HG03571 (cell line): Measurements from ENCODE around the gene SNRPE.

Source experiments
- ATAC-seq: cut with Tn5 transposase; IDR thresholded peaks from one replicate; pipeline ENCODE4 v1.9.1; 2021; ENCODE audit not compliant: unreplicated experiment

SNRPE gene

DNA sequence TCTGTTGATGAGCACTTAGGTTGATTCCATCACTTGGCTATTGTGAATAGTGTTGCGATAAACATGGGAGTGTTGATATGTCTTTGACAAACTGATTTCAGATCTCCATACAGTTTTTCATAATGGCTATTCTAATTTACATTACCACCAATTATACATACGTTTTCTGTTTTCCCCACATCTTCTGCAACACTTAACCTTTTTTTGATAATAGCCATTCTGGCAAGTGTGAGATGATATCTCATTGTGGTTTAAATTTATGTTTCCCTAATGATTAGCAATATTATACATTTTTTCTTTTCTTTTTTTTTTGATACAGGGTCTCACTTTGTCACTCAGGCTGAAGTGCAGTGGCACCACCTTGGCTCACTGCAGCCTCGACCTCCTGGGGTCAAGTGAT is 17.0 kb downstream of the SNRPE start:
- no peak for ATAC-seq

DNA sequence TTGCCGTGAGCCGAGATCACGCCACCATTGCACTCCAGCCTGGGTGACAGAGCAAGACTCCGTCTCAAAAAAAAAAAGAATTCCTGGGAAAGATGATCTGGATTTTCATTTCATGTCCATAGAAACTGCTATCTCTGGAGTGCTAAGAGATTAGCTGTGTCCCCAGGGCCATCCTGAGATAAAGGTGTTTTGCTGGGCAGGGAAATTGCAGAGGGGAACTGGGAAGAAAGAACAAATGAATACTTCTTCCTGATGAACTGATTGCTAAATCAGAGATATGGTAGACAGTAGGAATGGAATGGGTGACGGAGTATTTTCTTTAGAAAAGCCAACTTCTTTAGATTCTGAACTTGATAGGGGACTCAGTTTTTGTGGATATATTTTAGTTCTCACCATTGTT is 19.2 kb downstream of the SNRPE start:
- ATAC-seq, result no peak

DNA sequence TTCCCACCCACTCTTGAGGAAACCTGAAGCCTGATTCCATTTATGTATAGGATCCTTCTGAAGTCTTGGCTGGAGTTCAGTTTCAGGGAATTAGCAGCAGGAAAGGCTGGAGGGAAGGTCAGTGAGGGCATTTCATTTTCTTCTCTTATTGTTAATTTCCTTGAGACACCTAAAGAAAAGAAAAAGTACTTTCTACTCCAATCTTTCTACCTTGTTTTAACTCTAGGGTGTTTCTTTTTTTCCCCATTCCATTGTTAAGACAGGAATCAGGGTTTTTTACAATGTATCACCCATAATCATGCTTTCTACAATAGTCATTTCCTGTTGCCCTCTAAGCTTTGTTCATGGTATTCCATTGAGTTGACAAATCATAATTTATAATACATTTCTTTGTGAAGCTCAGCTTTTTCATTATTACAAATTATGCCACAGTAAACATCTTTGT is 27.4 kb downstream of the SNRPE start:
- ATAC-seq, result no peak

DNA sequence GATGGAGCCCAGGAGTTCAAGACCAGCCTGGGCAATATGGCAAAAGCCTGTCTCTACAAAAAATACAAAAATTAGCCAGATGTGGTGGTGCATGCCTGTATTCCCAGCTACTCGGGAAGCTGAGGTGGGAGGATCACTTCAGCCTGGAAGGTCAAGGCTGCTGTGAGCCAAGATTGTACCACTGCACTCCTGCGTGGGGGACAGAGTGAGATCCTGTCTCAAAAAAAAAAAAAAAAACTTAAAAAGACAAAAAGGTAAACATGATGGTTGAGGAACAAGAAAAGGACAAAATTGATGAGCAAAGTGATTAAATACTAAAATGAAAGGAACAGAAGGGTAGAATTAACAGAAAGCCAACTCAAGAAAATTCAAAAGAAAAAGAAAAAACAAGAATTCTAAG is 30.6 kb downstream of the SNRPE start:
- no peak for ATAC-seq

DNA sequence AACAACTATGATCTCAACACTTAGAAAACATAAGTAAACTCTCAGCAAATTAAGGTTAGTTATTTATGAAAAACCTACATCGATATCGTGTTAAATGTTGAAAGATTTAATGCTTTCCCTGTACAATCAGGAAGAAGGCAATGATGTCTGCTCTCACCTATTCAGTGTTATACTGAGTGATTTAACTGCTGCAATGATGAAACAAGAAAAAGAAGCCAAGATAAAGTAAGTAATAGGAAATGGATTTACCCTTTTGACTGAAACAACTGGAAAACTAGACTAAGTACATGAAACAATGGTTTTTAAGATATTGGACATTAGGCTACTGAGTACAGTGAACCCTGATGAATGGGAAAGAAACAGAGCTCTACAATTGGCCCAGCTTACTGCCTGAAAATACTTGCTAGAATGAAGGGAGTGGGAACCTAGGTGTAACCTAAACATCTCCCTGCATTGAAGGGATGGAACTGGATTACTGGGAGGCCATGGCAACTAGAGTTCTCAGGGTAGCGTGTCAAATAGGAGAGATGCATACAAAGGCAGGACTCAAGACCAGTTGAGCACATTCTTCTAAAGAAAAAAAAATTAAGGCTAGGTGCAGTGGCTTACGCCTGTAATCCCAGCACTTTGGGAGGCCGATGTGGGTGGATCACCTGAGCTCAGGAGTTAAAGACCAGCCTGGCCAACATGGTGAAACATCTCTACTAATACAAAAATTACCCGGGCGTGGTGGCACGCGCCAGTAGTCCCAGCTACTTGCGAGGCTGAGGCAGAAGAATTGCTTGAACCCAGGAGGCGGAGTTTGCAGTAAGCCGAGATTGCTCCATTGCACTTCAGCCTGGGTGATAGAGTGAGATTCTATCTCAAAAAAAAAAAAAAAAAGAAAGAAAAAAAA is 37.3 kb downstream of the SNRPE start:
- no peak for ATAC-seq

DNA sequence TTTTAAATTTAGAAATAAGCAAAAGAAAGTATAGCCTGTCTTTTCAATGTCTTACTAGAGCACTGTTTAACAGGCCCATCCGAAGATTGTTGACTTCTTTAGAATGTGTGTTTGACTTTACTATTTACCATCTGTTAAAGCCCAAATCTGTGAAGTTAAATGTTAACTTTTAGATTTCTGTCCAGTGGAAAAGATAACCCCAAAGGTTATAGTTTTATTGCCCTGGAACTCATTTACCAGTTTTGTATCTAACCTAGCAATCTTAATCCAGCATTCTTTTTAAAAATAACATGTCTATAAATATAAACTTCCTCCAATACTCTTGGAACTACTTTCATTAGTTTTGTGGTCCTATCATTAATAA is 37.9 kb downstream of the SNRPE start:
- ATAC-seq, result no peak

DNA sequence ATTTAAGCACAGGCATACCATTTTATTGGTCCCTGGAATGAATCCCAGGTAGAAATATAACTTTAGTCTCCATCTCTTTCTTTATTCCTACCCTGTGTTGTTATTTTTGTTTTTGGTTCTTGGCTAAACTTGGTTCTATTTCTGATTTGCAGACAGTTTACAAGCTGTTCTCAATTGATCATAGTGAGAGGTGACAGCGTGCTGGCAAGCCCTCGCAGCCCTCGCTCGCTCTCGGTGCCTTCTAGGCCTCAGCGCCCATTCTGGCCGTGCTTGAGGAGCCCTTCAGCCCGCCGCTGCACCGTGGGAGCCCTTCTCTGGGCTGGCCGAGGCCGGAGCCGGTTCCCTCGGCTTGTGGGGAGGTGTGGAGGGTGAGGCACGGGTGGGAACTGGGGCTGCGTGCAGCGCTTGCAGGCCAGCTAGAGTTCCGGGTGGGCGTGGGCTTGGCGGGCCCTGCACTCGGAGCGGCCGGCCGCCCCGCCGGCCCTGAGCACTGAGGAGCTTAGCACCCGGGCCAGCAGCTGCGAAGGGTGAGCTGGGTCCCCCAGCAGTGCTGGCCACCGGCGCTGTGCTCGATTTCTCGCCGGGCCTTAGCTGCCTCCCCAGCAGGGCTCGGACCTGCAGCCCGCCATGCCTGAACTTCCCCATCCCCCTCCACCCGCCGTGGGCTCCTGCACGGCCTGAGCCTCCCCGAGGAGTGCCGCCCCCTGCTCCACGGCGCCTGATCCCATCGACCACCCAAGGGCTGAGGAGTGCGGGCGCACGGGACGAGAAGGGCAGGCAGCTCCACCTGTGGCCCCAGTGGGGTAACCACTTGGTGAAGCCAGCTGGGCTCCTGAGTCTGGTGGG is 38.7 kb downstream of the SNRPE start:
- ATAC-seq, result no peak

DNA sequence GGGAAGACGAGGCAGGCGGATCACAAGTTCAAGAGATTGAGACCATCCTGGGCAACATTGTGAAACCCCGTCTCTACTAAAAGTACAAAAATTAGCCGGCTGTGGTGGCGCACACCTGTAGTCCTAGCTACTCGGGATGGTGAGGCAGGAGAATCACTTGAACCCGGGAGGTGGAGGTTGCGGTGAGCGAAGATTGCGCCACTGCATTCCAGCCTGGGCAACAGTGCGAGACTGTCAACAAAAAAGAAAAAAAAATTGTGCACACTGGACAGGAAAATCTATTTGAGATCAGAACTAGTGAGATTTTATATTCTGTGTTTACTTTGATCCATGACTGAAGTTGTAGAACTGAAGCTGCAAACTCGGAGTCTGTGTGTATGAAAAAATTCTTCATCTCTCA is 40.2 kb downstream of the SNRPE start:
- no peak for ATAC-seq

DNA sequence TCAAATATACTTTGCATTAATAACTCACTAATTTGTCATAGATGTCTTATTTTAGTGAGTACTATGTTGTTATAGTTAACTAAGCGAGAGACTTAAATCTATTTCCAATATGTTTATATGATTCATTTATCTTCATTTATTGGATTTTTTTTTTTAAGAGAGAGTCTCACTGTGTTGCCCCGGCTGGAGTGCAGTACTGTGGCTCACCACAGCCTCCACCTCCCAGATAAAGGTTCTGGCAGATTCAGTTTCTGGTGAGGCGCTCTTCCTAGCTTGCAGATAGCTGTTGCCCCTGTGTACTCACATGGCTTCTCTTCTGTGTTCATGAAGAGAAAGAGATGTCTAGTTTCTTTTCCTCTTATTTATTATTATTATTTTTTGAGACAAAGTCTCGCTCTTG is 43.9 kb downstream of the SNRPE start:
- ATAC-seq, result no peak

DNA sequence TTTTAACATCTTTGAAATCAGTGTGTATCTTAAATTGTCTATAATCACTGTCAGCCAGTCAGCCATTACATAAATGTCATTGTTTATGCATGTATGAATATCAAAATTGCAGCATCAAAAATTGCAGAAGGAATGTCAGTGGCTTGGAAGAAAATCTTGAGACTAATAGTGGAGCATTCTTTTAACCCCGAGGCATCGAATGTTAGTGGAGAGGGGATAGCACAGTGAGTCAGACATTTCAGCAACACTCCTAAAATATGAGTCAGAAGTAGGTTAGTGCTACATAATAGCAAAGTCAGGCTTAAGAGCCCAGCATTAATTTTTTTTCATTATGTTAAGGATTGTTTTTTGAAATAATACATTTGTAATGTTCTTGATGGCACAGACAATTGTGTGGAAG is 45.5 kb downstream of the SNRPE start:
- no peak for ATAC-seq

DNA sequence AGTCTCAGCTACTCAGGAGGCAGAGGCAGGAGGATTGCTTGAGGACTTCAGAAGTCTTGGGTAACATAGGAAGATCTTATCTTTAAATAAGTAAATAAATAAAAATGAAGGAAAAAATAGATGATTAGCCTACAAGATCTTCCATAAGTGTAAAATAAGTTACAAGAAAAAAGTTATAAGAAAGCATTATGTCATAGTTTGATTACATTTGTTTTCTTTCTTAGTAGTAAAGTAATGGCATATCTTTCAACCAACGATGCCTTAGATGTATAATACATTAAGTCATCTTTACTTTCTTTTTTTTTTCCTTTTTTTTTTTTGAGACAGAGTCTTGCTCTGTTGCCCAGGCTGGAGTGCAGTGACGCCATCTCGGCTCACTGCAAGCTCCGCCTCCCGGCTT is 46.5 kb downstream of the SNRPE start:
- no peak for ATAC-seq

DNA sequence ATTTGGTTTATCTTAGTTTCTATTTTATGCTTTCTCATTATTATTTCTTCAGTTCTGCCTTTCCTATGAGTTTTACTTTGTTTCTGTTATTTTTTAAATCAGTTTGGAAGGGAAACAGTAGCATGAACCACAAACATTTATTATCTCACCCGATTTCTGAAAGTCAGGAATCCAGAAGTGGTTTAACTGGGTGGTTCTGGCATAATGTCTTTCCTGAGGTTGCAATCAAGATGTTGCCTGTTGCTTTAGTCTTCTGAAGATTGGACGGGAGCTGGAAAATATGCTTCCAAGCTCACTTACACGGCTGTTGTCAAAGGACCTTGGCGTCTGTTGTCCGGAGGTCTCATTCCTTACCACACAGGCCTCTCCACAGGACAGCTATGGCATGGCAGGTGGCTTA is 50.4 kb downstream of the SNRPE start:
- no peak for ATAC-seq

DNA sequence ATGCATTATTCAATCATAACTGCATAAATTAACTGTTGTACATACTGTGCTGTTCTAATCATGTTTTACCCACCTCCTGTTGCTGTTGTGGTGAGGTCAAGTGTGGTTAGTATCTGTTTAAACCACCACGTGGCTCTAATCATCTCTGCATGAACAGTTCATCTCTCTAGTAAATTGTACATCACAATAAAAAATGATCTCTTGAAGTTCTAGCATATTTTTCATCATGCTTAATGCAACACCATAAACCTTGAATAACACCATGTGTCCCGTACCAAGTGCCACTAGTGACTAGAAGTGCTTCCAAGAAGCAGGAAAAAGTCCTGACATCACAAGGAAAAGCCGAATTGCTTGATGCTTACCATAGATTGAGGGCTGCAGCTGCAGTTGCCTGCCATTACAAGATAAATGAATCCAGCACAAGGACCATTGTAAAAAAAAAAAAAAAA is 51.7 kb downstream of the SNRPE start:
- no peak for ATAC-seq

DNA sequence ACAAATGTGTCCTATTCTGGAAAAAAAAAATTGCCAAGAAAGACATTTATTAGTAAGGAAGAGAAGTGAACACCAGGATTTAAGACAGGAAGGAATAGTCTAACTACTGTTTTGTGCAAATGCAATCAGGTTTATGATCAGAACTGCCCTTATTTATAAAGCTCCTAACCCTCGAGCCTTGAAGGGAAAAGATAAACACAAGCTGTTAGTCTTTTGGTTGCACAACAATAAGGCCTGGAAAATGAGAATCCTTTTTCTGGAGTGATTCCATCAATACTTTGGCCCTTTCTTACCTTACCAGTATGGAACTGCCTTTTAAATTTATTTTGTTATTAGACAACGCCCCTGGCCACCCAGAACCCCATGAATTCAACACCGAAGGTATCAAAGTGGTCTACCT is 52.9 kb downstream of the SNRPE start:
- no peak for ATAC-seq

DNA sequence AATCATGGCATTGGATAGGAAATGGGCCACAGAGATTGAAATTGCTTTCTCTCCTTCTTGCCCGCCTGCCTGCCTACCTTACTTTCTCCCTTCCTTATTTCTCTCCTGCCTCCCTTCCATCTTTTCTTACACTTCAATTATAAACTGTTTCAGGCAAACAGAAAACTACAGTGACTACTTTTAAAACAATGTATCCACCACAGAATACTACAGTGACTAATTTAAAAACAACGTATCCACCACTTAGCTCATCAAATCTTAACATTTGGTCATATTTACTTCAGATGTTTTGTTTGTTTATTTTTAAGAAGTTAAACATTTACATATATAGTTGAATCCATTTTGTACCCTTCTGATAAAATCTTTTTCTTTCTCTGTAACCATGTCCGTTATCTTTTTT is 54.4 kb downstream of the SNRPE start:
- no peak for ATAC-seq

DNA sequence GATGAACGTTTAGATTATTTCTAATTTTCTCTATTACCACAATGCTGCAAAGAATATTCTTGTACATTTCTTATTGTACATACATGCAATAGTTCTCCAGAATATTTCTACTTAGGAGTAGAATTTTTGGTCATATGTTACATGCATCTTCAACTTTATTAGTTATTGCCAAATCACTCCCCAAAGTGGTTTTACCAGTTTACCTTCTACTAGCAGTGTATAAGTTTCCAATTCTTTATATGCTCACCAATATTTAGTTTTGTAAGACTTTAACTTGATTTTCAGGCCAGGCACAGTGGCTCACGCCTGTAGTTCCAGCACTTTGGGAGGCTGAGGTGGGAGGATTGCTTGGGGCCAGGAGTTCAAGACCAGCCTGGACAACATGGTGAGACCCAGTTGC is 55.4 kb downstream of the SNRPE start:
- no peak for ATAC-seq
